Measurements from ENCODE around the gene UCN2. TPM values are rescaled to one million over a fixed set of nuclear protein-coding genes. Genes with fewer than 3 reads are reported as not detected.

The UCN2 gene
- total and polyA plus RNA-seq, 2 donors (not counting 3 experiments of a cell fraction or from before 2014, with no cell fraction given), result 0.11 TPM; not detected in 1

MicroRNA genes within 50 kb of the gene (microRNA counts, 767-probe panel; counts per million panel counts)
- microRNA hsa-miR-711, result 723 counts per million, percentile 96 among the panel's probes with 10 or more counts

Small RNA genes within 50 kb of the gene (microRNA-seq; reads per million reads assigned to microRNA genes)
- gene MIR6823 (ENCODE audit: borderline number of aligned reads, borderline replicate concordance) (not detected), gene MIR711 (ENCODE audit: borderline number of aligned reads, borderline replicate concordance) (not detected)

Small RNA genes within 50 kb of the gene (small RNA-seq; reads per million reads assigned to genes)
- not detected for gene MIR6823 (ENCODE audit: insufficient read depth, insufficient read length, low read depth, low replicate concordance)

Other genes with a start within 250 kb of the UCN2 start
- not detected in 2 replicates for gene SPINK8, start 230.1 kb downstream of the UCN2 start, total RNA-seq
- gene SPINK8, start 230.1 kb downstream of the UCN2 start, polyA plus RNA-seq, result not detected in 2 replicates
- not detected in 2 replicates for gene FBXW12, start 191.6 kb downstream of the UCN2 start, total RNA-seq
- gene FBXW12, start 191.6 kb downstream of the UCN2 start, polyA plus RNA-seq, result not detected in 2 replicates
- 43.0 and 43.1 TPM in 2 replicates for gene PLXNB1, start 133.7 kb downstream of the UCN2 start, total RNA-seq
- 45.2 and 47.5 TPM in 2 replicates for gene PLXNB1, start 133.7 kb downstream of the UCN2 start, polyA plus RNA-seq
- gene CCDC51, start 123.7 kb downstream of the UCN2 start, total RNA-seq, result 9.8 and 11.2 TPM in 2 replicates
- gene CCDC51, start 123.7 kb downstream of the UCN2 start, polyA plus RNA-seq, result 10.1 and 11.3 TPM in 2 replicates
- 306 and 332 TPM in 2 replicates for gene TMA7, start 123.5 kb downstream of the UCN2 start, total RNA-seq
- gene TMA7, start 123.5 kb downstream of the UCN2 start, polyA plus RNA-seq, result 73.0 and 137 TPM in 2 replicates
- gene ATRIP, start 117.0 kb downstream of the UCN2 start, total RNA-seq, result 12.6 and 14.7 TPM in 2 replicates
- gene ATRIP, start 117.0 kb downstream of the UCN2 start, polyA plus RNA-seq, result 10.6 and 13.0 TPM in 2 replicates
- gene SHISA5, start 59.6 kb downstream of the UCN2 start, total RNA-seq, result 205 and 213 TPM in 2 replicates
- 320 and 401 TPM in 2 replicates for gene SHISA5, start 59.6 kb downstream of the UCN2 start, polyA plus RNA-seq
- 4.2 and 4.9 TPM in 2 replicates for gene PFKFB4, start 7.0 kb downstream of the UCN2 start, total RNA-seq
- gene PFKFB4, start 7.0 kb downstream of the UCN2 start, polyA plus RNA-seq, result 4.0 and 4.1 TPM in 2 replicates
- gene COL7A1, start 31.5 kb upstream of the UCN2 start, total RNA-seq, result 1.5 and 1.9 TPM in 2 replicates
- 0.55 and 1.1 TPM in 2 replicates for gene COL7A1, start 31.5 kb upstream of the UCN2 start, polyA plus RNA-seq
- gene UQCRC1, start 45.9 kb upstream of the UCN2 start, total RNA-seq, result 184 and 186 TPM in 2 replicates
- gene UQCRC1, start 45.9 kb upstream of the UCN2 start, polyA plus RNA-seq, result 415 and 427 TPM in 2 replicates
- gene TMEM89, start 58.0 kb upstream of the UCN2 start, total RNA-seq, result not detected in 2 replicates
- not detected in 2 replicates for gene TMEM89, start 58.0 kb upstream of the UCN2 start, polyA plus RNA-seq
- 32.2 and 34.8 TPM in 2 replicates for gene SLC26A6, start 71.7 kb upstream of the UCN2 start, total RNA-seq
- gene SLC26A6, start 71.7 kb upstream of the UCN2 start, polyA plus RNA-seq, result 31.0 and 35.3 TPM in 2 replicates
- 0.46 and 0.71 TPM in 2 replicates for gene CELSR3, start 99.1 kb upstream of the UCN2 start, total RNA-seq
- gene CELSR3, start 99.1 kb upstream of the UCN2 start, polyA plus RNA-seq, result 0.25 and 0.32 TPM in 2 replicates
- 12.8 and 13.4 TPM in 2 replicates for gene NCKIPSD, start 122.1 kb upstream of the UCN2 start, total RNA-seq
- gene NCKIPSD, start 122.1 kb upstream of the UCN2 start, polyA plus RNA-seq, result 19.1 and 26.2 TPM in 2 replicates
- gene IP6K2, start 153.4 kb upstream of the UCN2 start, total RNA-seq, result 72.4 and 81.8 TPM in 2 replicates
- 138 and 143 TPM in 2 replicates for gene IP6K2, start 153.4 kb upstream of the UCN2 start, polyA plus RNA-seq